ENCODE data around the gene ANXA8. TPM values are rescaled to one million over a fixed set of nuclear protein-coding genes. Genes with fewer than 3 reads are reported as not detected.

Gene ANXA8
- total RNA-seq, 1 donor from 2014 or later = not detected

DNA sequence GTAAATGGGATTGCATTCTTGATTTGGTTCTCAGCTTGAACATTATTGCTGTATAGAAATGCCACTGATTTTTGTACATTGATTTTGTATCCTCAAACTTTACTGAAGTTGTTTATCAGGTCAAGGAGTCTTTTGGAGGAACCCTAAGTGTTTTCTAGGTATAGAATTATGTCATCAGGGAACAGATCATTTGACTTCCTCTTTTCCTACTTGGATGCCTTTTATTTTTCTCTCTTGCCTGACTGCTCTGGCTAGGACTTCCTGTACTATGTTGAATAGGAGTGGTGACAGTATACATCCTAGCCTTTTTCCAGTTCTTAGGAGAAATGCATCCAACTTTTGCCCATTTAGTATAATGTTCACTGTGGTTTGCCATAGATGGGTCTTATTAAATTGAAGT is 48.8 kb downstream of the ANXA8 start:
- H3K4me1 Mint-ChIP-seq (ENCODE audit: unreplicated experiment) = peaks cover 5% of the 10 kb centered on the region
- H3K36me3 Mint-ChIP-seq (ENCODE audit: unreplicated experiment) = peaks cover 5% of the 10 kb centered on the region
- H3K9me3 Mint-ChIP-seq (ENCODE audit: unreplicated experiment) = peaks cover 12% of the 10 kb centered on the region
- H3K27ac Mint-ChIP-seq (ENCODE audit: unreplicated experiment) = no peak overlapping the region
- TF ChIP-seq, protein P1, sequence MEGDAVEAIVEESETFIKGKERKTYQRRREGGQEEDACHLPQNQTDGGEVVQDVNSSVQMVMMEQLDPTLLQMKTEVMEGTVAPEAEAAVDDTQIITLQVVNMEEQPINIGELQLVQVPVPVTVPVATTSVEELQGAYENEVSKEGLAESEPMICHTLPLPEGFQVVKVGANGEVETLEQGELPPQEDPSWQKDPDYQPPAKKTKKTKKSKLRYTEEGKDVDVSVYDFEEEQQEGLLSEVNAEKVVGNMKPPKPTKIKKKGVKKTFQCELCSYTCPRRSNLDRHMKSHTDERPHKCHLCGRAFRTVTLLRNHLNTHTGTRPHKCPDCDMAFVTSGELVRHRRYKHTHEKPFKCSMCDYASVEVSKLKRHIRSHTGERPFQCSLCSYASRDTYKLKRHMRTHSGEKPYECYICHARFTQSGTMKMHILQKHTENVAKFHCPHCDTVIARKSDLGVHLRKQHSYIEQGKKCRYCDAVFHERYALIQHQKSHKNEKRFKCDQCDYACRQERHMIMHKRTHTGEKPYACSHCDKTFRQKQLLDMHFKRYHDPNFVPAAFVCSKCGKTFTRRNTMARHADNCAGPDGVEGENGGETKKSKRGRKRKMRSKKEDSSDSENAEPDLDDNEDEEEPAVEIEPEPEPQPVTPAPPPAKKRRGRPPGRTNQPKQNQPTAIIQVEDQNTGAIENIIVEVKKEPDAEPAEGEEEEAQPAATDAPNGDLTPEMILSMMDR (IDR thresholded peaks at IDR 0.05) = no peak
- H3K4me3 Mint-ChIP-seq (ENCODE audit: unreplicated experiment) = no peak overlapping the region
- DNase-seq (ENCODE audit: extremely low spot score, unreplicated experiment) = no peak
- peaks cover 53% of the 10 kb centered on the region for H3K27me3 Mint-ChIP-seq (ENCODE audit: unreplicated experiment)

DNA sequence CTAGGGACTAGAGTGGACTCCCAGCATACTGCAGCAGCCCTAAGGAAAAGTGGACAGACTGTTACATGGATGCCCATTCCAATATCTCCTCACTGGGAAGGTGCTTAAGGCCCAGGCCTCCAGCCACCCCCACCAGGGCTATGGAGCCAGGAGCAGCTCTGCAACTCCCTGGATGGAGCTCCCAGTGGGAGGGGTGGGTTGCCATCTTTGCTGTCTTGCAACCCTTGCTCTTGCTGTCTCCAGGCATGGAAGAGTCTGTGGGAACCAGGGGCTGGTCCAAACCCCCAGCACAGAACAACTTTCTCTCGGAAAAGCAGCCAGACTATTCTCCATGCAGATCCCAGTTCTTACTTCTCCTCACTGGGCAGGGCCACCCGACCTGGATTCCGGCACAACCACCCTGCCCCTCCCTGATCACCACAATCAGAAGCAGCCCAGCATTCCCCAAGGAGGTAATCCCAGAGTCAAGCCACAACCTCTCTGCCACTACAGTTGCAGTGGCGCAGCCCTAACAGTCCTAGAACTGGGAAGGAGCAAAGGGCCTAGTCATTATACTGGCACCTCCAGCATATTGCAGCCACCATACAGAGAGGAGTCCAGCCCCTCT is 58.0 kb downstream of the ANXA8 start:
- Mint-ChIP-seq H3K27me3 (ENCODE audit: unreplicated experiment) (peaks cover 27% of the 10 kb centered on the region), H3K4me1 (ENCODE audit: unreplicated experiment) (peaks cover 3% of the 10 kb centered on the region)

DNA sequence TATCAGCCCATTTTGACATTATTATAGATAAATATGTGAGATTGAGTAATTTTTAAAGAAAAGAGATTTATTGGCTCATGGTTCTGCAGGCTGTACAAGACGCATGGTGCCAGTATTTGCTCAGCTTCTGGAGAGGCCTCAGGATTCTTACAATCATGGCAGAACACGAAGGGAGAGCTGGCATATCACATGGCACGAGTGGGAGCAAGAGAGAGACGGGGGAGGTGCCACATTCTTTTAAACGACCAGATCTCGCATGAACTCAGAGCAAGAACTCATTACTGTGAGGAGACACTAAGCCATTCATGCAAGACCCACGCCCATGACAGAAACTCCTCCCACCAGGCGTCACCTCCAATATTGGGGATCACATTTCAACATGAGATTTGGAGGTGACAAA is 59.7 kb downstream of the ANXA8 start:
- Mint-ChIP-seq H3K4me3 (ENCODE audit: unreplicated experiment) (no peak overlapping the region), H3K27me3 (ENCODE audit: unreplicated experiment) (peaks cover 10% of the 10 kb centered on the region), H3K36me3 (ENCODE audit: unreplicated experiment) (no peaks in the 10 kb centered on the region), H3K9me3 (ENCODE audit: unreplicated experiment) (peaks cover 6% of the 10 kb centered on the region), H3K27ac (ENCODE audit: unreplicated experiment) (no peak overlapping the region), H3K4me1 (ENCODE audit: unreplicated experiment) (no peaks in the 10 kb centered on the region)
- no peak for DNase-seq (ENCODE audit: extremely low spot score, unreplicated experiment)
- TF ChIP-seq, protein P1 (IDR thresholded peaks at IDR 0.05) = no peak

More for the DNA sequence above, 58.0 kb downstream of the ANXA8 start:
- peaks cover 6% of the 10 kb centered on the region for H3K9me3 Mint-ChIP-seq (ENCODE audit: unreplicated experiment)
- no peaks in the 10 kb centered on the region for H3K36me3 Mint-ChIP-seq (ENCODE audit: unreplicated experiment)
- TF ChIP-seq, protein P1 (IDR thresholded peaks at IDR 0.05) = no peak
- H3K27ac Mint-ChIP-seq (ENCODE audit: unreplicated experiment) = no peak overlapping the region
- DNase-seq (ENCODE audit: extremely low spot score, unreplicated experiment) = peak; percentile 74
- H3K4me3 Mint-ChIP-seq (ENCODE audit: unreplicated experiment) = no peak overlapping the region

DNA sequence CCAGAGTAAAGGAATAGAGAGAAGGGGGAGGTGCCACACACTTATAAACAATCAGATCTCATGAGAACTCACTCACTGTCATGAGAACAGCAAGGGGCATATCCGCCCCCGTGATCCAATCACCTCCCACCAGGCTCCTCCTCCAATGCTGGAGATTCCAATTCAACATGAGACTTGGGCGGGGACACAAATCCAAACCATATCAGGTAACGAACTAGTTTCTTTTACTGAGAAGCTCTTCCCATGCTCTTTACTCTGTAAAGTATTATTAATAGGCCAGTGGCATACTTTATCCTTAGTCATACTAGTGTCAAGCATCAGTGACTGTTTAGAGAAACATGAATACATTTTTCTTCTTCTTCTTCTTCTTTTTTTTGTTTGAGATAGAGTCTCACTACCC is 60.4 kb downstream of the ANXA8 start:
- Mint-ChIP-seq H3K27me3 (ENCODE audit: unreplicated experiment) (peaks cover 3% of the 10 kb centered on the region), H3K4me1 (ENCODE audit: unreplicated experiment) (peaks cover 2% of the 10 kb centered on the region), H3K36me3 (ENCODE audit: unreplicated experiment) (no peaks in the 10 kb centered on the region), H3K27ac (ENCODE audit: unreplicated experiment) (no peak overlapping the region), H3K9me3 (ENCODE audit: unreplicated experiment) (no peaks in the 10 kb centered on the region), H3K4me3 (ENCODE audit: unreplicated experiment) (no peak overlapping the region)
- no peak for DNase-seq (ENCODE audit: extremely low spot score, unreplicated experiment)
- TF ChIP-seq, protein P1 (IDR thresholded peaks at IDR 0.05) = no peak

DNA sequence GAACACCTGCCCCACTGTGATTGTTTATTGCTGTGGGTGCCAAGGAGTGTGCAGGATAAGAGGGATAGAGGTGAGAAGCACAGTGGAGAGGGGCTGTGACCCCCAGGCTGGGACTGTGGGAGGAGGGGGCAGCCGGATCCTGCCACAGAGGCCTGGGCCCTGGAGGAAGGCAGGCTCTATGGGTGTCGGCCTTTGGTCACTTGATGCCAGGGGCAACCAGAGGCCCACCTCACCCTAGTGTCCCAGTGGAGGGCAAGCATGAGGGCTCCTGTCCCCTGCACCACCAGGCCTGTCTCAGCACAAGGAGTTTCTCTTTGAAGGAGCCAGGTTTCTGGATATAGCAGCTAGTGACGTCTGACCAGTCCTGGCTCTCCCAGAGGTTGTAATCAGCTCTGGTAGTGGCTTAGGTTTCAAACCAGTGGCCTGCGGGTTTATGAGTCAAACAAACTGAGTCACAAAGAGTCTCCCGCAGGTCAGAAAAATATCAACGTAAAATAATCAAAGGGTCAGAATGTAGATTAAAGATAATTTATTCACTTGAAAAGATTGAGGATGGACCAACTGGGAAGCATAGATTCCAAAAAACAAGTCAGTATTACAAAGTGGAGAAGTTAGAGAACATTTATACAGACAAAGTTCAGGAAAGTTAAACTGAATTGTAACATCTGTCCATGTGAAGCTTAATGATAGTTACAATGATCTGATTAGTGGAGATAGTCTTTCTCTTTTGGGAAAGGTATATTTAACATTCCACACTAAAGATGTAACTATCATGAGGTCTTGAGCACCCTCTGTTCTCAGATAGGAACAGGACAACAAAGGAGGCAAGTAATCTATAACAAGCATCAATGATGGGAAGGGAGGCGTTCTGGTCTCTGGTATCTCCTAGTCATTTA is 62.6 kb downstream of the ANXA8 start:
- TF ChIP-seq, protein P1 (IDR thresholded peaks at IDR 0.05) = no peak
- peak; percentile 75 for DNase-seq (ENCODE audit: extremely low spot score, unreplicated experiment)
- Mint-ChIP-seq H3K36me3 (ENCODE audit: unreplicated experiment) (no peaks in the 10 kb centered on the region), H3K27me3 (ENCODE audit: unreplicated experiment) (no peaks in the 10 kb centered on the region), H3K27ac (ENCODE audit: unreplicated experiment) (no peak overlapping the region), H3K4me3 (ENCODE audit: unreplicated experiment) (no peak overlapping the region), H3K9me3 (ENCODE audit: unreplicated experiment) (no peaks in the 10 kb centered on the region), H3K4me1 (ENCODE audit: unreplicated experiment) (peaks cover 2% of the 10 kb centered on the region)
